SW480 (cell line): ENCODE results near the gene ACVR1B.
"Not testable (repeated sequence)": the region's sequence is repeated elsewhere in the genome, so short reads cannot be mapped to it uniquely, and the experiment has no call there.

ENCODE experiments used
- DNase-seq: peaks from one replicate; pipeline ENCODE4 v3.0.0-alpha.2; 2016; ENCODE audit warnings: low spot score

Gene ACVR1B

GRCh38 chr12:51970904-51971646 is 19.6 kb downstream of the ACVR1B start:
- DNase-seq = no peak

DNA sequence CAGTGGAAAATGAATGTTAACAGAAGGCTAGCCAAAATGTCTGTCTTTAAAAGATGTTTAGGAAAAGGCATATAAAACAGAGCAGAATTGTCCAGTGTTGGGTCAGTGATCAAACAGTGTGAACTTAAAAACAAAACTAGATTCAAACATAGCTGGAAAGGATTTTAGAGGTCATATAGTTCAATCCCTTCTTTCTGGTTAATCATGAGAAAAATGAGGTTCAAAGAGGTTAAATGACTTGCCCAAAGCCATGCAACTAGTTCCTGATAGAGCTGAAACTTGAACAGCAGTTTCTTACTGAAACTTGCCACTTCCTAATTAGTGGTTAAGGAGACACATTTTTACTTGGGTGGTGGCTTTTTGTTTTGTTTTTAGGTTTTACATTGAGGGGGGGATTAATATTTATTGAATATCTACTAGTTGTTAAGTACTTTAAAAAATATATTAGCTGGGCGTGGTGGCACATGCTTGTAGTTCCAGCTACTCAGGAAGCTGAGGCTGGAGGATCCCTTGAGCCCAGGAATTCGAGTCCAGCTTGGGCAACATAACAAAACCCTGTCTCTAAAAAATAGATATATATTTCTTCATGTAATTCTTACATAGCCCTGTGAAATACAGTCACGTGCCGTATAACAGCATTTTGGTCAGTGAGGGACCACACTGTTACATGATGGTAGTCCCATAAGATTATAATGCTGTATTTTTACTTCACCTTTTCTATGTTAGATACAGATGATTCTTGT is 20.4 kb downstream of the ACVR1B start:
- DNase-seq = no peak

GRCh38 chr12:51972422-51972812 is 20.9 kb downstream of the ACVR1B start:
- no peak for DNase-seq

DNA sequence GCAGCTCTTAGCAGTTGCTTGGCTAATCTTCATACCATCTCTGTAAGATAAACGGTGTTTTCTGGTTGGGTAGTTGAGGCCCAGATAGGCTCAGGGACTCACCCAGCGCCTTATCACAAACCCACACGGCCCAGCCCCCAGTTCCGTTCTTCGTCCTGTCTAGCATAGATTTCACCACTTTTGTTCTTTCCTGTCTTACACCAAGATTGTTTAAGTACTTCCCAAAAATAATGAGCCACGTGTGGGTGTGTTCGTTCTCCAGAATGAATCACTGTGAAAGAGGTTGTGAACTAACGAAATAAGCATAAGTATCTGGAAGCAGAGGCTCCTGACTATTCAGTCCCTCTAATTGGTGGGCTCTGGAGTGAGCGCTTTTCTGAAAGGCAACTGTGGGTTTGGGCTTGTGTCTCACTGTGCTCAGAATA is 21.4 kb downstream of the ACVR1B start:
- no peak for DNase-seq

DNA sequence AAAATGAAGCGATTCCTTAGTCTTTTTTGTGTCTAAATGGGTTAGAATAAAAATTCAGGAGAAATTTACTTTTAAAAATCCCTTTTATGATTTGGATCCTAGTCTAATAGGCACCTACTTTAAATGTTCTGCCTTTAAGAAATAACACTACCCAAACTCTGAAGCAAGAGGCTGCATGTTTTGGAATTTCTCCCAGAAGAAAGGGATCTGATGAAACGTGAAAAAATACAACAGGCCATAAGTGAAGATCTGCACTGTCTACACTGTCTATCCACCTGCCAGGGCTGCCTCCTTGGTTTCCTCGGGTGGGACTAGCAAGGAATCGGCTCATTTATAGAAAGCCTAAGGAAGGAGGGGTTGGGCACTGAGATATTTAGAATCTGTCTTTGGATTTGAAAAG is 22.1 kb downstream of the ACVR1B start:
- DNase-seq = no peak

GRCh38 chr12:51974646-51975045 is 23.1 kb downstream of the ACVR1B start:
- DNase-seq = no peak

DNA sequence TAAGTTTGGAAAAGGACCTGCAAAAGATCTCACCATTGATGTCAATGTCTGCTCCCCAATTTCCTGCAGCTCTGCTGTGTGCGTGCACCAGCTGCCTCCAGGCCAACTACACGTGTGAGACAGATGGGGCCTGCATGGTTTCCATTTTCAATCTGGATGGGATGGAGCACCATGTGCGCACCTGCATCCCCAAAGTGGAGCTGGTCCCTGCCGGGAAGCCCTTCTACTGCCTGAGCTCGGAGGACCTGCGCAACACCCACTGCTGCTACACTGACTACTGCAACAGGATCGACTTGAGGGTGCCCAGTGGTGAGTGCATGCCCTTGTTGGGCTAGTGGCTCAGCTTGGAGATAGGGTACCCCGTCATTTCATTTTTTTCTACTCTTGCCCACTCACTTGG is 23.7 kb downstream of the ACVR1B start:
- no peak for DNase-seq

- DNase-seq = no peak
These were observed 25.1 kb downstream of the ACVR1B start for GRCh38 chr12:51976376-51977160.

DNA sequence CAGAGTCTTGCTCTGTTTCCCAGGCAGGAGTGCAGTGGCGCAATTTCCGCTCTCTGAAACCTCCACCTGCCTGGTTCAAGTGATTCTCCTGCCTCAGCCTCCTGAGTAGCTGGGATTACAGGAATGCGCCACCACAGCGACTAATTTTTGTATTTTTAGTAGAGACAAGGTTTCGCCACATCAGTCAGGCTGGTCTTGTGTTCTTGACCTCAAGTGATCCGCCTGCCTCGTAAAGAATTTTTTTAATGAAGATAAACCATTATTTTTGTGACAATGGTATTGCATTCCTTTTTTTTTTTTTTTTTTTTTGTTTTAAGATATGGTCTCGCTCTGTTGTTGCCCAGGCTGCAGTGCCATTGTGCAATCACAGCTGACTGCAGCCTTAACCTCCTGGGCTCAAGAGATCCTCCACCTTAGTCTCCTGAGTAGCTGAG is 25.8 kb downstream of the ACVR1B start:
- DNase-seq = no peak

- not testable (repeated sequence) for DNase-seq
These were observed 27.8 kb downstream of the ACVR1B start for GRCh38 chr12:51979306-51979705.

- peak; percentile 57 for DNase-seq
These were observed 28.7 kb downstream of the ACVR1B start for GRCh38 chr12:51980051-51980808.

- no peak for DNase-seq
These were observed 29.3 kb downstream of the ACVR1B start for GRCh38 chr12:51980809-51981127.

DNA sequence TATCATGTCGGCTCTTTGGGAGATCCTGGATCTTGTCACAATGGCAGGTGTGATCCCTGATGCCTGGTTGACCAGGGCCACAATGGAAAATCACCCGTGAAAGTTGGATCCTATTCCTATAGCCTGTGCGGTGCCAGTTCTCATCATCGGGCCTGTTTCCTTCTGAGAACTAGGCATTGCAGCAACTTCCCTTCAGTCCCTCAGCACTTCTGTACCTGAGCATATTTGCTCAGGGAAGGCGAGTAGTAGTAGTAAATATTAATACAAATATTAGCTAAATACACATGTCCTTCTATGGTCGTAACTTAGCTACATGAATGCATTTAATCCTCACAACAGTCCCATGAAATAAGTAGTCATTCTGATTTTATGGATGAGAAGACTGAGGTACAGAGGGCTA is 33.2 kb downstream of the ACVR1B start:
- no peak for DNase-seq

DNA sequence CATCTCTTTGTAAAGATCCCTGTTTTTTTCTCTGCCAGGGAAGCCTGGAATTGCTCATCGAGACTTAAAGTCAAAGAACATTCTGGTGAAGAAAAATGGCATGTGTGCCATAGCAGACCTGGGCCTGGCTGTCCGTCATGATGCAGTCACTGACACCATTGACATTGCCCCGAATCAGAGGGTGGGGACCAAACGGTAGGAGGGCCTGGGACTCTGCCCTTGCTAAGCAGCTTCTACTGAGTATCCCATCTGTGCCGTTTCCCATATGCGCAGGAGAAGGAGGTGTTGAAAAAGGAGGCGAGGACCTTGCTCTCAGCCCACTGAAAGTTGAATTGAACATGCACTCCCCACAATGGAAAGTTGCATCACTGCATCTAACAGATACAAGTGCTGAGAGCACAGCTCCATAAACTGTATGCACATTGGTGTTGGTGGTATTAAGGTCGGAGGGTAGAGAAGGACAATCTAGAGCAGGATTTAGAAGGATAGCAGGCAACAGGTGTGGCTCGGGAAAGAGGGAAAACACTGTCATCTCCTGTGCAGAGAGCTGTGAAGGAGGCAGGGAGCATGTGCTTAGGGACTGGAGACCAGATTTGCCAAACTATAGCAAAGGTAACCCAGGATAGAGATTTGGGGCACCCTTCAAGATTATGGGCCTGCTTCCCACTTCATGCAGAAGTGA is 33.8 kb downstream of the ACVR1B start:
- DNase-seq = no peak

GRCh38 chr12:51986834-51987233 is 35.3 kb downstream of the ACVR1B start:
- DNase-seq = no peak

GRCh38 chr12:51992246-51992645 is 40.7 kb downstream of the ACVR1B start:
- DNase-seq = no peak

GRCh38 chr12:51994539-51994820 is 43.0 kb downstream of the ACVR1B start:
- no peak for DNase-seq

DNA sequence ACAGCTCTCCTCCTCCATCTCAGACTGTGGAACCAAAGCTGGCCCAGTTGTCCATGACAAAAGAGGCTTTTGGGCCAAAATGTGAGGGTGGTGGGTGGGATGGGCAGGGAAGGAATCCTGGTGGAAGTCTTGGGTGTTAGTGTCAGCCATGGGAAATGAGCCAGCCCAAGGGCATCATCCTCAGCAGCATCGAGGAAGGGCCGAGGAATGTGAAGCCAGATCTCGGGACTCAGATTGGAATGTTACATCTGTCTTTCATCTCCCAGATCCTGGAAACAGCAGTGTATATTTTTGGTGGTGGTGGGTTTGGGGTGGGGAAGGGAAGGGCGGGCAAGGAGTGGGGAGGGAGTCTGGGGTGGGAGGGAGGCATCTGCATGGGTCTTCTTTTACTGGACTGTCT is 43.5 kb downstream of the ACVR1B start:
- DNase-seq = no peak

DNA sequence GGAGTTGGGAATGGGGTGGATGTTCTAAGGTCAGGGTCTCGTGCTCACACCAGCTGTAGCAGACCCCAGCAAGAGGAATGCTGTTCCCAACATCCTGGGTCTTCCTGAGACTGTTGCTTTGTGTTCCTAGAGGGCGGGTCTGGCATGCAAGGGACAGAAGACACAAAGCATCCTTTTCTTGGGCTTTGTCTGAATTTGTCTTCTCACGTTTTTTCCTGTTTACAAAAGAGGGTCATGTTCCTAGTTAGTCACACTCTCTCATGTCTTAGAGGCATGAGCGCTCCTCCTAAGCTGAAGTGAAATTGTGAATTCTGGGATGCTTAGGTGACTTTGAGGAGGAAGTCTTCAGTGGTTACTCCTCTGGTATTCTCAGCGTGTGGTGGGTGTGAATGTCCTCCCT is 45.6 kb downstream of the ACVR1B start:
- no peak for DNase-seq

DNA sequence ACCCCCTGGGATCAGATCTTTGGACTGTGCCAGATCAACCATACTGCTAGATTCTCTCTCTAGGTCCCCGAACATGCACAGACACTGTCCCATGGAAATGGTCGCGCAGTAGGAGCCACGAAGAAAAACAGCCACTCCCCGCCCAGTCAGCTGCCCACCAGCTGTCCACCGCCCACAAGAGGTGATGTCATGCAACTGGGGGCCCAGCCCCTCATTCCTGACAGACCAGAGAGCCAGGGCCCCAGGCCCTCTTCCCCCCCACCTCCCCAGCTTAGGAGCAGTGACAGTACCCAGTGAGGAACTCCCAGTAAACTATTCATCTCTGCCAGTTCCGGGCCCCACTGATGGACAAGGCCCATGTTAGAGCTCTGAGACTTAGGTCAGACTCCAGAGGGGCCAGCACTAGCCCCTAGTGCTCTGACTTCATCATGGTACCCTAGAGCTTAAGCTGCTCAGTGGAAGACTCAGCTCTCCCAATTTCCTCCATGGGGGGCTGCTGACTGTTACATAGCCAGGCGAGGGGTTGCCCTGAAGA is 51.6 kb downstream of the ACVR1B start:
- no peak for DNase-seq

GRCh38 chr12:52003591-52003990 is 52.1 kb downstream of the ACVR1B start:
- no peak for DNase-seq
